ENCODE measurements around the gene SLC9C1.

SLC9C1 gene

DNA sequence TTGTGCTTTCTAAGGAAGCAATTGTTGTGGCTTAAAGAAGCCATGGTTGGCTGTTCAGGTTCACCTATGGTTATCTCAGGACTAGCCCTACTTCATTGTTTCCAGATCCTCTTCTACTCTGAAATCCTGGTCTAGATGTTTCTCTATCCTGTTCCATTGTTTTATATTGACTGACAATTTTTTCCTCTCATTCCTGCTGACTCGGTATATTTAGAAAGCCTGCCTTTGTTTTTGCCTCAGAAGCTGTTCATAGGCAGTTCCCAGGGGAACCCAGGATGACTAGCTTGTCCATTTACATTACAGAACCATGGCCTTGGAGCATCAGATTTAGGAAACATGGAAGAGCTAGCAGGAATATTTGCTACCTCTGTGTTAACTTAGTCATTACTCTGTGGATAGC is 64.0 kb downstream of the SLC9C1 start:
- Histone ChIP-seq H3K27ac (no peak overlapping the region), H3K4me1 (ENCODE audit: control insufficient read depth in 1 of 2, insufficient read depth in 1 of 2, low read depth in 1 of 2, low read length in 1 of 2) (no peaks in the 10 kb centered on the region), H3K36me3 (no peaks in the 10 kb centered on the region), H3K4me3 (ENCODE audit: low read depth in 1 of 2, low read length in 1 of 2) (no peak overlapping the region), H3K27me3 (no peaks in the 10 kb centered on the region), H3K9me3 (no peaks in the 10 kb centered on the region)
- TF ChIP-seq, protein P1, sequence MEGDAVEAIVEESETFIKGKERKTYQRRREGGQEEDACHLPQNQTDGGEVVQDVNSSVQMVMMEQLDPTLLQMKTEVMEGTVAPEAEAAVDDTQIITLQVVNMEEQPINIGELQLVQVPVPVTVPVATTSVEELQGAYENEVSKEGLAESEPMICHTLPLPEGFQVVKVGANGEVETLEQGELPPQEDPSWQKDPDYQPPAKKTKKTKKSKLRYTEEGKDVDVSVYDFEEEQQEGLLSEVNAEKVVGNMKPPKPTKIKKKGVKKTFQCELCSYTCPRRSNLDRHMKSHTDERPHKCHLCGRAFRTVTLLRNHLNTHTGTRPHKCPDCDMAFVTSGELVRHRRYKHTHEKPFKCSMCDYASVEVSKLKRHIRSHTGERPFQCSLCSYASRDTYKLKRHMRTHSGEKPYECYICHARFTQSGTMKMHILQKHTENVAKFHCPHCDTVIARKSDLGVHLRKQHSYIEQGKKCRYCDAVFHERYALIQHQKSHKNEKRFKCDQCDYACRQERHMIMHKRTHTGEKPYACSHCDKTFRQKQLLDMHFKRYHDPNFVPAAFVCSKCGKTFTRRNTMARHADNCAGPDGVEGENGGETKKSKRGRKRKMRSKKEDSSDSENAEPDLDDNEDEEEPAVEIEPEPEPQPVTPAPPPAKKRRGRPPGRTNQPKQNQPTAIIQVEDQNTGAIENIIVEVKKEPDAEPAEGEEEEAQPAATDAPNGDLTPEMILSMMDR (IDR thresholded peaks at IDR 0.05), result no peak

DNA sequence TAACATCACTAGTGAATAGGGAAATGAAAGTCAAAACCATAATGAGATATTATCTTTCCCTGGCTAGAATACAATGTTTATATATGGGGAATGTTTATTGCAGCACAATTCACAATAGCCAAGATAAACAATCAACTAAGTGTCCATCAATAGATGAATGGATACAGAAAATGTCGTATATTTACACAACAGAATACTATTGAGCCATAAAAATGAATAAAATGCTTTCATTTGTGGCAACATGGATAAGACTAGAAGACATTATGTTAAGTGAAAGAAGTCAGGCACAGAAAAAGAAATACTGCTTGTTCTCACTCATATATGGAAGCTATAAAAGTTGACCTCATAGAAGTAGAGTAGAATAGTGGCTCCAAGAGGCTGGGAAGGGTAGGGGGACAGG is 65.2 kb downstream of the SLC9C1 start:
- Histone ChIP-seq H3K27me3 (no peaks in the 10 kb centered on the region), H3K4me3 (ENCODE audit: low read depth in 1 of 2, low read length in 1 of 2) (no peak overlapping the region), H3K27ac (no peak overlapping the region), H3K36me3 (no peaks in the 10 kb centered on the region), H3K4me1 (ENCODE audit: control insufficient read depth in 1 of 2, insufficient read depth in 1 of 2, low read depth in 1 of 2, low read length in 1 of 2) (no peaks in the 10 kb centered on the region), H3K9me3 (no peaks in the 10 kb centered on the region)
- TF ChIP-seq, protein P1 (IDR thresholded peaks at IDR 0.05), result no peak

DNA sequence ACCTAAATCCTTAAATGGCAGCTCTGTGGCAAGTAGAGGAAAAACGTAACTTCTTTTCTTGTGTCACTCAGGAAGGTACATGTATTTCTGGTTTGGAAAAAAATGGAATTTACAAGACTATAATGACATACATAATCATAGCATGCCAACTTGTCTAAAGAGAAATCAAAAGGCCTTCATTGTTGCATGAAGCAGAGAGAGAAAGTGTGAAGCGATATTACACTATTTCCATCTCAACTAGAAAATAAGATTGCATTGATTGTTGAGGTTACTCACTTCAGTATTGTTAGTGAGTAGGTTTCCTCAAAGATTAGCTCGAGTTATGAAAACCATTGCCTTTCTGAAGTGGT is 93.7 kb downstream of the SLC9C1 start:
- Histone ChIP-seq H3K36me3 (no peaks in the 10 kb centered on the region), H3K4me1 (ENCODE audit: control insufficient read depth in 1 of 2, insufficient read depth in 1 of 2, low read depth in 1 of 2, low read length in 1 of 2) (peaks cover 0 to 5% of the 10 kb centered on the region in 2 experiments), H3K27me3 (no peaks in the 10 kb centered on the region), H3K9me3 (no peaks in the 10 kb centered on the region), H3K4me3 (ENCODE audit: low read depth in 1 of 2, low read length in 1 of 2) (no peak overlapping the region), H3K27ac (no peak overlapping the region)
- TF ChIP-seq, protein P1 (IDR thresholded peaks at IDR 0.05), result no peak

DNA sequence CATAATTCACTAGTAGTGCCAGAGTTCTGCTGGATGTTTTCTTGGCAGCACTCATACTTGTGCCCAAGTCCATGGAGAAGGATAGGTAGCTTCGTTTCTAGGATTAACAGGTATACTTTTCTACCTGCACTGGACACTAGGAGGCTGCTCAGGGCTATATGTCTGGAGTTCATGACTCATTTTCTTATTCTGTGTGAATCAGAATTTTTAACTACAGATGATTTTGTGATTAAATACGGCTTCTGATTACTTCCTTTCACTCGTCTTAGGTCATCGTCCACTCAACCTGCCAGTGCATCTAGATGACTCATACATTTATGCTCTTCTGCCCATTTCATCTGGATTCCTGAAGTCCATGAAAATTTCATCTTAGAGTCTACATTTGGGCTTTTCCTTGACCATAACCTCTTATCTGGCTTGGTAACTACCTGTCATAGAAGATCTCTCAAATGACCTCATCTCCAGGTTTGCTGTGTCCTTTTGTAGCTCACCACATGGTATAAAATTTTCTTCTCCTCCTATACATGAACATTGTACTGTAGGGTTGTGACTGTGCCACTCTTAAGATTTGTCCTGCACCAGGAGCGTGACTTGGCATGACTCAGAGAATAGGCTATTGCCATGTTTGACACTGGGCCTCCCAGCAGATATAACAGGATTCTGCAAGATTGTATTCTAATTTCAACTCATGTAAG is 94.2 kb downstream of the SLC9C1 start:
- no peaks in the 10 kb centered on the region for H3K9me3 ChIP-seq
- H3K4me1 ChIP-seq (ENCODE audit: control insufficient read depth in 1 of 2, insufficient read depth in 1 of 2, low read depth in 1 of 2, low read length in 1 of 2), result peaks cover 0 to 5% of the 10 kb centered on the region in 2 experiments

DNA sequence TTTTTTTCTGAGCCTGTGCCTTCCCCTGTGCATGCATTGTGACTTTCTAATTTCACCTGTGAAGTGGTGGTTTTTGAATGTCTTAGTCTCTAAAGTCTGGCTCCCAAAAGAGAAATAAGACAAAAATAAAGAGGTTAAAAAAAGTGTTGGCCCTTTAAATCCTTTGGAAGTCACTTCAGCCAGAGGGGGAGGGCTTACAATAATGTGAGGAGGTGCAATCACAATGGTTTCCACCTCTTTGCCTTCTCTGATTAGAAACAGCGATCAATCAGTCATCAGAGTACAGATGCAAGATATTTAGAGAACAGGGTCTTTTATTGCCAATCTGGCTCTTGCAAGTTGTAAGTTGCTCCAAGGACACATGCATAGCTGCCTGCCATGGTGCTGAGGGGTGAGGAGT is 96.9 kb downstream of the SLC9C1 start:
- Histone ChIP-seq H3K4me3 (ENCODE audit: low read depth in 1 of 2, low read length in 1 of 2) (no peak overlapping the region), H3K4me1 (ENCODE audit: control insufficient read depth in 1 of 2, insufficient read depth in 1 of 2, low read depth in 1 of 2, low read length in 1 of 2) (no peaks in the 10 kb centered on the region), H3K36me3 (no peaks in the 10 kb centered on the region), H3K9me3 (peaks cover 10% of the 10 kb centered on the region), H3K27me3 (no peaks in the 10 kb centered on the region), H3K27ac (no peak overlapping the region)
- TF ChIP-seq, protein P1 (IDR thresholded peaks at IDR 0.05), result no peak

More for the DNA sequence above, 94.2 kb downstream of the SLC9C1 start:
- no peak overlapping the region for H3K4me3 ChIP-seq (ENCODE audit: low read depth in 1 of 2, low read length in 1 of 2)
- no peaks in the 10 kb centered on the region for H3K36me3 ChIP-seq
- no peaks in the 10 kb centered on the region for H3K27me3 ChIP-seq
- TF ChIP-seq, protein P1 (IDR thresholded peaks at IDR 0.05), result no peak
- H3K27ac ChIP-seq, result no peak overlapping the region

Measured in neutrophil (primary cell).